ENCODE results near the gene NDRG3.

DNA sequence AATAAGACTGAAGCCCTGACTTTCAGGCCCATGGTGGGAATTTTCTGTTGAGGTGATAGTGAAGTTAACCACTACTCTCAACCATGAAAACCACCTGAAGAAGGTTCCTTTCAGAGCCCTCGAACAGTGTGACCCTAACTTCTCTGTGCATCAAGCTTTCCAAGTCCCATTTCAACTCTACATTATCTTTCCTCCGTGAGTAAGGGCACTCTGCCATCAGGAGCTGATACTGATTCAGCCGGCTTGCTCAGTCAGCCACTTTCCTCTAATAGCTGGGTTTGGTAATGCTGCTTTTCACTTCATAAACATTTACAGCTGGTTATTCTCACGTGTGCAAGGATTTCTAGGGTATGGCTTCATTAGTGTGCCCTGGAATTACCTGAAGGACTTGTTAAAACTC is 89.2 kb downstream of the NDRG3 start:
- TF ChIP-seq, protein P1, sequence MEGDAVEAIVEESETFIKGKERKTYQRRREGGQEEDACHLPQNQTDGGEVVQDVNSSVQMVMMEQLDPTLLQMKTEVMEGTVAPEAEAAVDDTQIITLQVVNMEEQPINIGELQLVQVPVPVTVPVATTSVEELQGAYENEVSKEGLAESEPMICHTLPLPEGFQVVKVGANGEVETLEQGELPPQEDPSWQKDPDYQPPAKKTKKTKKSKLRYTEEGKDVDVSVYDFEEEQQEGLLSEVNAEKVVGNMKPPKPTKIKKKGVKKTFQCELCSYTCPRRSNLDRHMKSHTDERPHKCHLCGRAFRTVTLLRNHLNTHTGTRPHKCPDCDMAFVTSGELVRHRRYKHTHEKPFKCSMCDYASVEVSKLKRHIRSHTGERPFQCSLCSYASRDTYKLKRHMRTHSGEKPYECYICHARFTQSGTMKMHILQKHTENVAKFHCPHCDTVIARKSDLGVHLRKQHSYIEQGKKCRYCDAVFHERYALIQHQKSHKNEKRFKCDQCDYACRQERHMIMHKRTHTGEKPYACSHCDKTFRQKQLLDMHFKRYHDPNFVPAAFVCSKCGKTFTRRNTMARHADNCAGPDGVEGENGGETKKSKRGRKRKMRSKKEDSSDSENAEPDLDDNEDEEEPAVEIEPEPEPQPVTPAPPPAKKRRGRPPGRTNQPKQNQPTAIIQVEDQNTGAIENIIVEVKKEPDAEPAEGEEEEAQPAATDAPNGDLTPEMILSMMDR (conservative IDR thresholded peaks at IDR 0.05), result no peak
- TF ChIP-seq EZH2 (IDR thresholded peaks at IDR 0.05; ENCODE audit: low read depth), result no peak

All from PC-9 (cell line).